ENCODE data around the gene DIP2C.
A peak's percentile ranks its signal among the peaks of the same experiment; 100 is the strongest.
"Not testable (repeated sequence)": the region's sequence is repeated elsewhere in the genome, so short reads cannot be mapped to it uniquely, and the experiment has no call there.

Gene DIP2C

DNA sequence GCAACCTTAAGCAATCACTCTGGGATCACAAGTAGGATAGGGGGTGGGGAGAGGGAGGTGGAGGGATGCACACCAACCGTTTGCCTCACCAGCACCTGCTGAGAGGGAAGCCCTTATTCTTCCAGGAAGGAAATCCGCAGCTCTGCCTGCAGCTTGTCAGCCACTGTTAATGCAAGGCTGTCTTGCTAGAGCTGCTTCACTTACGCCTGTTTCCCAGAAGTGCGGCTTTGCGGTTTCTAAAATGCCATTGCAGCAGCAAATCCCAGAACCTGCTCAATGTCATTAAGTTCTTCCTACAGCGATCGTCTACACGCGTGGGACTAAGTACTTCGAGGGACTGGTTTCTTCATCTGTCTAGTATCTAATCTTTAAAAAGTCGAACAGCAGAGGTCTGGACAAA lies 363.1 kb downstream of the DIP2C start:
- DNase-seq (ENCODE audit: low spot score): no peak

DNA sequence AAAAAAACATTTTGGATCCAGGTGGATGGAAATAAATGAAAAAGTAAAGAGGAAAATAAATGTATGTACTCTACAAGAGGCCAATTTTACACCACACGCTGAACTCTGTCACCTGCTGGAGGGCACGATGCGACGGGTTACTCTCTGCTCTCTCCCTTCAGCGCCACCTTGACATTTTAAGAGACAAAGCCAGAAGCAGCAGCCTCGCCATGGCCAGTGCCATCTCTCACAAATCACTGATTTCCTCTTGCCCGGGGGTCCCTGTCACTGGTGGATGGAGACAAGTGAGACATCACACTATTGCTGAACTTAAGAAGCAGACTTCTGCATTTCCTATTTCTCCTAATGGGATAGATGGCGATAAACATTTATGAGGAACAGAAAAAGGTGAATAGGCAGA lies 364.2 kb downstream of the DIP2C start:
- DNase-seq (ENCODE audit: low spot score): no peak

DNA sequence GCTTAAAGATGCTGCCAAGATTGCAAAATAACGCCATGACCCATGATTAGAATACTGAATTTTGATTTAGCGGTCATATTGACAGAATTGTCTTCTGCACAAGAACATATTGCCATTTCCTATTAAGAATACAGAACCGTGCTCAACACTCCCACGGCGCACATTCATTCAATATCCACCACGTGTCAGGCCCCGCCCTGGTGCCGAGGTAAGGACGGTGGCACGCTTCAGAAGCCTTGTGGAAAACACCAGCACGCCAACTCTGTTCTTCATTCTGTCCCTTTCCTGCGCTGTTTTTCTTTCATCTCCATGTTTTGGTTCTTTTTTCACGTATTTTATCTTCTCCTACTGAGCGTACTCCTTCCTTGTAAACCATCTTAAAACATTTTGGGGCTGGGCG lies 364.9 kb downstream of the DIP2C start:
- no peak for DNase-seq (ENCODE audit: low spot score)

DNA sequence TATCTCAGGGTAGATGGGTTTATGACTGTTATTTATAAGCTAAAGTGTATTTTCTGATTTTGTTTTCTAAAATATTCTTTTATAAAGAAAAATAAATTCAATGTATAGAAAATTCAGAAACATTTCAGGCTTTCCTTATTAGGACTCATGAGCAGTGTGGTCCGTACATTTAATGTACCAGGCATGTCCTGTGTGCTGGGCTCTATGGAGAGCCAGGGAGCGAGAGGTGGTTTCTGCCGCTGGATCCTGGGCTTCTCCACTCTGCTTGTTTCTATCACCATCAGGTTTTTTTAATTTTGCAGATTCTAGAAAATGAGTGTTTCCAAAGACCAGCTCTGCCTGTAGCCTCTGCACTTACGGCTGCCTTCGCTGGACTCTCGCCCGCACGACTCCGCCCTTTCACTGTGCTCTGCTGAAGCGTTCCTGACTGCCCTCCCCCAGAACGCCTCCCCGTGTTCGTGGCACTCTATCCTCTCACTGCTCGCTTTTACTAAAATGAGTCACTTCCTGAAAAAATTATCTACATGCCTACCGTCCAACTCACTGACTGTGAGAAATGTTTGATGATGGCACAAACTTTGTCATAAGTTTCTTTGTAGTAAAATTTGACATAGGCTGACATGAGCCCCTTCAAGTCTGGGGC lies 365.7 kb downstream of the DIP2C start:
- no peak for DNase-seq (ENCODE audit: low spot score)

DNA sequence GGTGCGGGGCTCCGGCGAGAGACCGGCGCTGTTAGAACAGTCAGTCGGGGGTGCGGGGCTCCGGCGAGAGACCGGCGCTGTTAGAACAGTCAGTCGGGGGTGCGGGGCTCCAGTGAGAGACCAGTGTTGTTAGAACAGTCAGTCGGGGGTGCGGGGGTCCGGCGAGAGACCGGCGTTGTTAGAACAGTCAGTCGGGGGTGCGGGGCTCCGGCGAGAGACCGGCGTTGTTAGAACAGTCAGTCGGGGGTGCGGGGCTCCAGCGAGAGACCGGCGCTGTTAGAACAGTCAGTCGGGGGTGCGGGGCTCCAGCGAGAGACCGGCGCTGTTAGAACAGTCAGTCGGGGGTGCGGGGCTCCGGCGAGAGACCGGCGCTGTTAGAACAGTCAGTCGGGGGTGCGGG lies 366.4 kb downstream of the DIP2C start:
- not testable (repeated sequence) for DNase-seq (ENCODE audit: low spot score)

DNA sequence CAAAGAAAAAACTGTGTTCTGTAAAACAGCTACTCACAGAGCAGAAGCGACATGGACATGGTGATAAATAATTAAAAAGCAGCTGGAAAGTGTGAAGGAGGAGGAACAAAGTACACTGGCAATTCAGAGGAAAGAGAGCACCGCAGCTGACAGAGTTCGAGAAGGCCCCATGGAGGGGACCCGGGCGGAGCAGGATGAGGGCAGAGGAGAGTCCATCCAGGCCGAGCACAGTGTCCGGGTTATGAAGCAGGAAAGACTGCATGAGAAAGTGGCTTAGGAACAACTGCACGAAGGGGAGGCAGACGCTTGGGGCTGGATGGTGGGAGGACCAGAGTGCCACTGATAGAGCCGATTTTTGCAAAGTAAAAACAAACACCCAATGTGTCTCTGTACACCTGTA lies 368.7 kb downstream of the DIP2C start:
- DNase-seq (ENCODE audit: low spot score): no peak

DNA sequence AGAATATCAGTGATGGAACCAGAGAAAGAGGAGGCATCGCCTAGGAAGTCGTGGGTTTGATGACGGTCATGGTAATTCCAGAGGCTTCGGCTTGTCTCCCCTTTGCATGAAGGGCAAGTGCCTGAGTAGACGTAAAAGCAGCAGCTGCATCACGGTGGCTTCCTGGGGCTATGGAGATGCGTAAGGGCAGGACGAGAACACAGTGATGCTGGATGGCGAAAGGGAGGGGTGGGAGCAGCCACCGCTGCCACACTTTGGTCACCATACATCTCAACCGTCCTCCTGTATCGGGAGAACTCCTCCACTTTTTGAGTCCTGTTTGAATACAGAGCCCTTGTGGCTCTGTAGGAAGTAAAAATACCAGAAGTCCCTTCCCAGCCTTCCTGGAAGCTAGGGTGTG lies 371.5 kb downstream of the DIP2C start:
- no peak for DNase-seq (ENCODE audit: low spot score)

DNA sequence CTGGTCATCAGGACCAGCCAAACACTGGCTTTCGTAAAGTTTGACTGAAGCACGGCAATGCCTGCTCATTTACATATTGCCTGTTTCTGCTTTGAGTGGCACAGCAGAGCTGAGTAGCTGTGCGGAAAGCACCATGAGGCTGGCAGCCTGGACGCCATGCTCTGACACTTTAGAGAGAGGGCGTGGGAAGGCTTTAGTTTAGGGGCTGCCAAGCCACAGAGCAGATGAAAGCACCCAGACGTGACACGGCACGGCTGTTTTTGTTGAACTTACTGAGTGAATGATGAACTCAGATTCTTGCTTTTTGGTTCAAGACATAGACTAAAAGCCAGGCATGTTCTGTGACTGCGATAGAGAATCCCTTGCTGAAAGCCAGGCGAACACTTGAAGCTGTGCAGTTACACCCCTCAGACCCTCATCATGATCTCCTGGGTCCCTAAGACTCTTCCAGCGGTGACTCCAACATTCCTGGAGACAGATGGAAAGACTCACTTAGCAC lies 372.1 kb downstream of the DIP2C start:
- no peak for DNase-seq (ENCODE audit: low spot score)

DNA sequence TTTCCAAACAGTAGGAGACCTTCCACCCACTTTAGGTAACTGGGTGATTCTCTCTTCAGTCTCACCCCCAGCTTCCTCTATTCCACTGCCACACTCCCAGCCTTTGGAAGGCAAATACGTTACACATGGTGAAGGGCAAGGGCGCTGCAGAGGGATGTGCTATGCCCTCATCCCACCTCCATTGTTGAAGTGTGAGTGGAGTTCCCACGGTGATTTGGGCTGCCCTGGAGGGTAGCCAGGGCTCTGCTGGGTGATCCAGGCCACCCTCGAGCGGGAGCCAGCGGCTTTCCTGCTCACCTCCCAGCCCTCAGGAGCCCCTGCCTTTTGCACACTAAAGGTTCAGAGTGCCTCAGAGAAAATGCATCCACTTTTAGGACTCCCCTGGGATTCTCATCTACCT lies 373.1 kb downstream of the DIP2C start:
- DNase-seq (ENCODE audit: low spot score): no peak

DNA sequence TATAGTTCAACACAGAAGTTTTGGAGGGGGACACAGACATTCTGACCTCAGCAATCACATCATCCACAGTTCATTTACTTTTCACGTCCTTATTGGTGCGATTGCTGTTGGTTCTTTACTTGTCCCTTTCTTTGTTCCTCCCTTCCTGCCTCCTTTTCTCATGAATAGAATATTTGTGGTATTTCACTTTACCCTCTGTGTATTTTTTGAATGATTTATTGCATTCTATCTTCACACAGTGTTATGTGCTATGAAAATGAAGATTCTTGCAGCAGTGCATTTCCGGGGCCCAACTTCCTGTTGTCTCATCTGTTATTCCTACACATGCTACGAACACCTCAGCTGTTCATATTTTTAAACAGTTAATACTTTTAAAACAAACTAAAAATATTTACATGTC lies 374.6 kb downstream of the DIP2C start:
- DNase-seq (ENCODE audit: low spot score): no peak

DNA sequence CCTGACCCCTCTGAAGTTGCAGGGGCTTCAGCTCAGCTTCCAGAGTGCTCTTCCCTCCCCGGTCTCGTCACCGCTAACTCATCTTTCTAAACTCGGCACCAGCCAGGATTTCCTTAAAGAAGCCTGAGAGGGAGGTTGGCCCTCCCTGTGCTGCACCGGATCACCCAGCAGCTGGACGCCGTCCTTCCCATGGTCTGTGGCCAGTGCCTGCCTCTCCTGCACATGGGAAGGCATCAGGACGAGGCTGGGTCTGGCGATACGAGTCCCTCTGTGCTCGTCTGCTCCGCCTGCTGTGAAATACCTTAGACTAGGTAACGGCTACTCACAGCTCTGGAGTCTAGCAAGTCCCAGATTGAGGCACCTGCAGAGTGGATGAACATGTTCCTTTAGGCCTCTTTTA lies 375.1 kb downstream of the DIP2C start:
- DNase-seq (ENCODE audit: low spot score): no peak

DNA sequence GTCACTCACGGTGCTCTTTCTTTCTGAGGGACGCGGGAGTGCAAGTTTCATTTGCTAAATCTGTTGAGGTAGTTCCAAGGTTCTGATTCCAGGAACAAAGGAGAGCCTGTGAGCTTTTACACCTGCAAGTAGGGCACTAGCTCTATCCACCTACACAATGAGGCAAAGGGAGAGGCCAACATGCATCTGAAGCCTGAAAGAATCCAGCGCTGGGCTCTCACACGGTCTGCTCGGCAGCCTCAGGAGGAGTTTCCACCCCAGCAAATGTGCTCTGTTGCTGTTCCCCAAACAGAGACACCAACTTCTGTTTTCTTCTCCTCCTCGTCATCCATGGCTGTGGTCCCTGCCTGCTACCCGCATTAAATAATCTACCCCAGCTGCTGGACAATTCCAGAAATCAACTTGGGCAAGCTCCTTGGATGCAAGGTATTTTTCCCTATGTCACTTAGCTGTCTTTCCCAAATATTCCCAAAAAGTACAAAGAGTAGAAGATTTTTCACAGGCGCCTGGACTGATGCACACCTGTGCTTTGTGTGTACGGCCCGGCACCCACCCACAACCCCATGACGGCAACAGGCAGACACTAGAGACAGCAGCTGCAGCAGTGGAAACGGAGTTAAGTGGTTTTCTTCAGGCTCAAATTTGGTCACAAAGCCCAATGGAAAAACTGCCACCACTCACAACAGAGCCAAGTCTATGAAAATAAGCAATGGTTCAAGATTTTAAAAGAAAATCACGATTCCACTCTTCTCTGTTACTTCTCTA lies 377.4 kb downstream of the DIP2C start:
- DNase-seq (ENCODE audit: low spot score): no peak

DNA sequence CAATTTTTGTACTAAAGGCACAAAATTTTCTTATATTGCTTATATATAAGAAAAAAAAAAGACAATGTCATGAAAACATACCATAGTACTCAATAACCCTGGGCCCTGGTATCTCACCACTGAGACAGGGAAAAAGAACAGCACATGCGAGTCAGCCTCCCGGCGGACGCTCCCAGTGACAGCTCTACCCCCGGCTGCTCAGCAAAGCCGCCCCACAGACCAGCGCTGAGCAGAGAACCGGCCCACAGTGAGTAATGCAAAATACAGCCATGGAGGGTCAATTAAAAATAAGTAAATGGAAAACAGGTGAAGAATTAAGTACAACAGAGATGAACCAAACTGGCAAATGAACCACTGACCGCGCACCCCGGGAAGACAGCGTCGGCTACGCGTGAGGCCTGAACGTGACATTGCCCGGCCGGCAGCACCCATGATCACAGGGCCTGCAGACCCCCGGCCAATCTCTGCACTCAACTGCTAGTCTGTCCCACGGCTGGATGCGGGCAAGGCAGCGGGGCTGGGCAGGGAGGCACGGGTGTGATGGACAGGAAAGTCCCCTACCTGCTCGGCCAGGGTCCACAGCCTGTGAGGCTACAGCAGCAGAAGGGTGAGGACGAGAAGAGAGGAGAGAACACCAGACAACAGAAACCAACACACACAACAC lies 378.4 kb downstream of the DIP2C start:
- no peak for DNase-seq (ENCODE audit: low spot score)

DNA sequence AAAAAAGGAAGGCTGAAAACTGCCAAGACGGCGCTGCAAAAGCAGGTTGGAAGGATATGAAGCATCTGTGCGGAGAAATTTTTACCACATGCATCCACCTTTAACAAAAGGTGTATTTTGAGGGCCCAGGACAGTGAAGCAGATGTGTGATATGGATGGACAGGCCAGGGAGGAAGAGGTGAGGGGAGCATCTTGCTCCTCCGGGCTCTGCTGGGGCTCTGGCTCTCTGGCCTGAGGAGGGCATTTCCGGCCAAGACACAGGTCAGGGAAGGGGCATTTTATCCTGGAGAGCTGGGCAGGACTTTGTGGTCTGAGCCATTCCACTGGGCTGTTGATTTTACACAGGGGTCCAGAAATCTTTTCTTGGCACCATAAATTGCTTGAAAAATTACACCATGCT lies 379.1 kb downstream of the DIP2C start:
- no peak for DNase-seq (ENCODE audit: low spot score)

DNA sequence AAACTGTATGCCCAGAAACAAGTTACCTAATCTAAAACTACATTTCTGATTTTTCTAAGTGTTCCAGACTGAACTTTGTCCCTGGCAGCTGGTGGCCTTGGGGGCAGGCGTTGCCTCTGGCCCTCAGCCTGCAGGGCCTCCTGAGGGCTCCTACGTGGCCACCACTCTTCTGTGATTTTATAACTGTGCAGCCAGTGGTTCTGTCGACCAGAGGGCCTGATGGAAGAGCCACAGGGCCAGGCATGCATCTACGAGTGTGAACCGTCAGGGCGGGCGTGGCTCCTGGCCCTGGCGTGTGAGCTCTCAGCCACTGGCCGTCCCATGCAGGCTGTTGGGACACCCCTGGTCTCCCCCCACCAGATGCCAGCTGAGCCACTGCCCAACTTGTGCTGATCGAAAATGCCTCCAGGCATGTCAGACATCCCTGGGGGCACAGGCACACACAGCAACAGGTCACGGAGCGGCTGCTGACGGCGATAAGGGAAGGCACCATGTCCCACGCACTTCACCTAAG lies 380.8 kb downstream of the DIP2C start:
- peak; percentile 72 for DNase-seq (ENCODE audit: low spot score)

DNA sequence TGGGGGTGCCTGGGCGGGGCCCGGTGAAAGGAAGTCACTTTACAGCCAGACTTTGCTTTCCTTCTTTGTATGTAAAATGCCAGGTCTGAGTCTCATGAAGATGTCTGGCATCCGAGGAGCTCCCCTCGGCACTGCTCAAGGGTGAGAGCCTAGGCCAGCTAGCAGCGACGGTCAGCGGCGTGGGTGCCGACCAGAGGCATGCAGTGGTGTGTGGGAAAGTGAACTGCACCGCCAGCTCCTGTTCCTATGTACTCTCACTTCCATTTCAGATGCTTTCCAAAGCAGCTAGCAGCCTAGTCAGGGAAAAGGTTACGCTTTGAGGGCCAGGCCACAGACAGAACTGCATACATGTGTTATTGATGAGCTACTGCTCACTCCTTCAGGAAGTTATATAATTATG lies 381.4 kb downstream of the DIP2C start:
- DNase-seq (ENCODE audit: low spot score): peak; percentile 32

DNA sequence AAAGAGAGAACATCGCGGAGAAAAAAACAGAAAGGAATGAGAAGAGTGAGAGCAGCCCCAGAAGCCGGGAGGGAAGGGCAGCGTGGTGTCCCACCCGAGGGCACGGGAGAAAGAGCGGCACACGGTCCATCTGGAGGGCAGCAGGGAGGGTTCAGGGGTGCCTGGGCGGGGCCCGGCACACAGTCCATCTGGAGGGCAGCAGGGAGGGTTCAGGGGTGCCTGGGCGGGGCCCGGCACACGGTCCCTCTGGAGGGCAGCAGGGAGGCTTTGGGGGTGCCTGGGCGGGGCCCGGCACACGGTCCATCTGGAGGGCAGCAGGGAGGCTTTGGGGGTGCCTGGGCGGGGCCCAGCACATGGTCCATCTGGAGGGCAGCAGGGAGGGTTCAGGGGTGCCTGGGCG lies 381.8 kb downstream of the DIP2C start:
- DNase-seq (ENCODE audit: low spot score): no peak

DNA sequence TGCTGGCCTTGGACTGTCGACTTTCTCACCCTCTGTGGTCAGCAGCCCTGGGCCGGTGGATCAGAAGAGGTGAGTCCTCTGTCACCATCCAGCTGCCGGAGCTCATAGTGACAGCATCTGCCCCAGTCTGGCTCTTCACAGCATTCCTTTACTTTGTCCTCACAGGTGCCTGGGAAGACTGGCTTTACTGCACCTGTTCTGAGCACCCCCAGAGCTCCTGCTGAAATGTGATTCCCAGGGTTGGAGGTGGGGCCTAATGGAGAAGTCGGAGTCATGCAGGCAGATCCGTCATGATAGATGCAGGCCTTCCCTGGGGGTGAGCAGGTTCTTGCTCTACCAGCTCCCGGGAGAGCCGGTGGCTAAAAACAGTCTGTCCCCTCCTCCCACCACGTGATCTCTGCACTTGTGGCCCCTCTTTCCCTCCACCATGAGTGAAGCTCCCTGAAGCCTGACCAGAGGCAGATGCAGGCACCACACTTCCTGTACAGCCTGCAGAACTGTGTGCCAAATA lies 382.7 kb downstream of the DIP2C start:
- DNase-seq (ENCODE audit: low spot score): no peak

DNA sequence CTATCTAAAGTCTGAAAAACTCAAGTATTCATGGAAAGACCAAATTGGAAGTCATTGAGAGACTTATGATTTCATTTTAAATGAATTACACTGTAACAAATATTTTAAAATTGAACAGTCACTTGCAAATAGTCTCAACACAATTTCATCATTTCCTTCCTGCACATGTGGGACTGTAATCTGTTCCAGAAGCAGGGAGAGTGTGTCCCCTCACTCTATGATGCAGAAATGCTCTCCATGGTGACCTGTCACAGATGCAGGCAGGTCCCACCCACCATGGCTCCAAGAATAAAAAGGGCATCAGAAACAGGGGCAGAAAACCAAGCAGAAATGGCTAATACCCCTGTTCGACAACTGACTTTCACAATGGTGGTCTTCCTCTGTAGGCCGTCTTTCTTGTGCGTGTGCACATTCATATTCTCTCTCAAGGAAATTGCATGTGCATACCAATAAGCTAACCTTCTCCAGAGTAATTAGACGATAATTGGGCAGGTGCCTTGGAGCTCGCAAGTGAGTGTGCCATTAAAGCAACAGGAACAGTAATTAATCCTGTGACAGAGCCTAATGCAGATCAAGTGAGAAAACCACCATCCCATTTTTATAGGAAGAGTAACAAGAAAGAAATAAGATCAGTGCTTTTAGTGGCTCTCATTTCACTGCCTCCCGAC lies 383.3 kb downstream of the DIP2C start:
- DNase-seq (ENCODE audit: low spot score): no peak

DNA sequence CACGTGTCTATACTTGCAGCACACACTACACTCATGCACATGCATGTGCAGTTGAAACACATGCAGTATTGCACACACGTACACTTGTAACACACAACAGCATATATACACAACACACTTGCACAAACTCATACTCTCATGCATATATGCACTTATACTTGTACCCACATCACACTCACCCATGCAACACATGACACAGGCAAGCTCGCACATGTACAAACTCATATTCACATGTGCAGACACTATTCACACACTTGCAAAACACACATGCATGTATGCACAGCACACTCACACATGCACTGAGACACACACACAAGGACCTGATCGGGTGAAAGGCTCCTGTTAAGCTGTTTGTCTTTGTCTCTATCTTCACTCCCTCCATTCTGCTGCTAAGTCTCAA lies 384.4 kb downstream of the DIP2C start:
- no peak for DNase-seq (ENCODE audit: low spot score)

DNA sequence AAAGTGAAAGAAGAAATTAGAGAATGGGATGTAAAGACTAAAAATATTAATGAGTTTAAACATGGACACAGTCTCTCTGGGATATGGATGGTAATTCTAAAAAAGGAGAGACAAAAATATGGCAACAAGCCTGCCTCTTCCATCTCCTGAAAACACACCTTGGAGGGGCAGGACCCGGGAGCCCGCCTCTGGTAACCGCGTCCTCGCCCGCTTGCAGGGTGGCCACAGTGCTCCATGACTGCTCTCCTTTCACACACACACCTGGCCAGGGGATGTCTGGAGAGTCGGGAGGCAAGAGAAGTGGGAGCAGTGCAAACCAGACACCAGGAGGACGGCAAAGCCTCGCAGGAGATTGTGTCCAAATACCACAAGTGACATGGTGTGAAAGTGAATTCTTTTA lies 387.9 kb downstream of the DIP2C start:
- DNase-seq (ENCODE audit: low spot score): no peak

DNA sequence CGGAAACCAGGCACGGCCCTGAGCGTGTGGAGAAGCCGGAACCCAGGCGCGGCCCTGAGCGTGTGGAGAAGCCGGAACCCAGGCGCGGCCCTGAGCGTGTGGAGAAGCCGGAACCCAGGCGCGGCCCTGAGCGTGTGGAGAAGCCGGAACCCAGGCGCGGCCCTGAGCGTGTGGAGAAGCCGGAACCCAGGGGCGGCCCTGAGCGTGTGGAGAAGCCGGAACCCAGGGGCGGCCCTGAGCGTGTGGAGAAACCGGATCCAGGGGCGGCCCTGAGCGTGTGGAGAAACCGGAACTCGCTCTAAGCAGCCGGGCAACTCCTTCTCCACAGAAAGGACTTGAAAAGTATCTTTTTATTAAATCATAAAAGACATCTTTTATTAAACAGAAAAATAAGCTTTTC lies 388.9 kb downstream of the DIP2C start:
- DNase-seq (ENCODE audit: low spot score): not testable (repeated sequence)
